HG02938 (cell line): ENCODE measurements around the gene RAD51B.
"Not testable (repeated sequence)": the region's sequence is repeated elsewhere in the genome, so short reads cannot be mapped to it uniquely, and the experiment has no call there.

Source experiments
- ATAC-seq: cut with Tn5 transposase; IDR thresholded peaks from one replicate; pipeline ENCODE4 v1.9.1; 2021; ENCODE audit warnings: mild to moderate bottlenecking, moderate library complexity; ENCODE audit not compliant: unreplicated experiment

Gene RAD51B

GRCh38 chr14:68285421-68286179, 466.0 kb downstream of the RAD51B start:
- ATAC-seq, result no peak

GRCh38 chr14:68286667-68287066, 467.1 kb downstream of the RAD51B start:
- ATAC-seq, result no peak

- not testable (repeated sequence) for ATAC-seq
Measured at GRCh38 chr14:68289452-68289851, 469.9 kb downstream of the RAD51B start.

GRCh38 chr14:68291820-68292219, 472.2 kb downstream of the RAD51B start:
- no peak for ATAC-seq

- no peak for ATAC-seq
Measured at GRCh38 chr14:68292441-68293215, 473.0 kb downstream of the RAD51B start.

- no peak for ATAC-seq
Measured at GRCh38 chr14:68293404-68293803, 473.8 kb downstream of the RAD51B start.

- no peak for ATAC-seq
Measured at GRCh38 chr14:68295316-68295816, 475.8 kb downstream of the RAD51B start.

GRCh38 chr14:68297039-68297438, 477.5 kb downstream of the RAD51B start:
- ATAC-seq, result no peak

GRCh38 chr14:68297876-68298468, 478.4 kb downstream of the RAD51B start:
- ATAC-seq, result no peak

GRCh38 chr14:68300608-68301007, 481.0 kb downstream of the RAD51B start:
- no peak for ATAC-seq

GRCh38 chr14:68301219-68301618, 481.6 kb downstream of the RAD51B start:
- no peak for ATAC-seq

- not testable (repeated sequence) for ATAC-seq
Measured at GRCh38 chr14:68302938-68303337, 483.4 kb downstream of the RAD51B start.

GRCh38 chr14:68305738-68306137, 486.2 kb downstream of the RAD51B start:
- no peak for ATAC-seq

- ATAC-seq, result no peak
Measured at GRCh38 chr14:68306265-68306933, 486.8 kb downstream of the RAD51B start.

GRCh38 chr14:68306934-68307789, 487.6 kb downstream of the RAD51B start:
- ATAC-seq, result no peak

- ATAC-seq, result no peak
Measured at GRCh38 chr14:68307790-68308168, 488.2 kb downstream of the RAD51B start.

GRCh38 chr14:68308726-68309520, 489.3 kb downstream of the RAD51B start:
- no peak for ATAC-seq

- no peak for ATAC-seq
Measured at GRCh38 chr14:68309616-68310015, 490.0 kb downstream of the RAD51B start.

GRCh38 chr14:68312300-68312699, 492.7 kb downstream of the RAD51B start:
- ATAC-seq, result no peak
